Upper lobe of left lung (tissue), 6 donors: ENCODE data around the gene FAF2. TPM values are rescaled to one million over a fixed set of nuclear protein-coding genes. Genes with fewer than 3 reads are reported as not detected.

Source experiments
- ATAC-seq, 2 donors: fragments of 200-7000 bp; cut with Tn5 transposase; one replicate each; pipeline ENCODE4 v1.9.1; 2022; ENCODE audit warnings: mild to moderate bottlenecking in 2 of 2, moderate library complexity in 2 of 2; ENCODE audit not compliant: low FRiP score in 2 of 2
- DNase-seq, 2 donors: peaks; one replicate each; pipeline ENCODE4 v3.0.0-alpha.2; 2019 to 2020
- H3K27ac ChIP-seq, 4 donors: fragments of 200-600 bp; sonication (generic); one replicate each; pipeline ENCODE4 v1.5.1; 2016 to 2019
- H3K27me3 ChIP-seq, 4 donors: fragments of 200-600 bp; sonication (generic); one replicate each; pipeline ENCODE4 v1.5.1; 2017 to 2019
- H3K36me3 ChIP-seq, 4 donors: fragments of 200-600 bp; sonication (generic); one replicate each; pipeline ENCODE4 v1.5.1; 2016 to 2019
- H3K4me1 ChIP-seq, 4 donors: fragments of 200-600 bp; sonication (generic); one replicate each; pipeline ENCODE4 v1.5.1; 2018 to 2019
- H3K4me3 ChIP-seq, 4 donors: fragments of 200-600 bp; sonication (generic); one replicate each; pipeline ENCODE4 v1.5.1; 2017 to 2019; ENCODE audit warnings: mild to moderate bottlenecking in 2 of 4, moderate library complexity in 1 of 4
- H3K9me3 ChIP-seq, 4 donors: fragments of 200-600 bp; sonication (generic); one replicate each; pipeline ENCODE4 v1.5.1; 2018 to 2019
- EP300 ChIP-seq, 4 donors: sonication (generic); formaldehyde crosslinking; IDR thresholded peaks; one replicate each; pipeline ENCODE4 v1.5.1; 2017; ENCODE audit warnings: antibody characterized with exemption in 4 of 4, control low read depth in 2 of 4
- POLR2A ChIP-seq, 4 donors: fragments of 450-650 bp; IDR thresholded peaks; one replicate each; pipeline ENCODE4 v1.5.1; 2016 to 2017; ENCODE audit warnings: antibody characterized with exemption in 4 of 4, mild to moderate bottlenecking in 2 of 4
- POLR2AphosphoS5 ChIP-seq, 2 donors: sonication (generic); formaldehyde crosslinking; IDR thresholded peaks; one replicate each; pipeline ENCODE4 v1.5.1; 2017; ENCODE audit warnings: antibody characterized with exemption in 2 of 2
- WGBS, 2 donors: methylation state at CpG; one replicate each; pipeline ENCODE4 v1.1.5; 2017 to 2018; 5-methylcytosine and 5-hydroxymethylcytosine counted together
- total RNA-seq, 6 donors: library from RNA; depleted of rRNA in 4 of 6; stranded (reverse); fragments of >200 nt in 4 of 6; gene quantifications; one replicate each; pipeline versions ENCODE4 v1.1.0 to v1.2.1, GENCODE V29; 2016 to 2021
- TF ChIP-seq, protein P1 (sequence below), 6 experiments: fragments of 450-650 bp in 4 of 6; fragments of 200-600 bp in 2 of 6; sonication (generic) in 2 of 6; IDR thresholded peaks; one replicate each; pipeline ENCODE4 v1.5.1; 2016 to 2019; ENCODE audit warnings: antibody characterized with exemption in 6 of 6
- donor health status: DM: no; HTN: no; CAD: no; lungs with moderate emphysema.
- donor health status: DM: no; HTN: yes; CAD: no; lungs with severe emphysema.

The FAF2 gene
- total RNA-seq, 6 donors from 2014 or later = 11.5 to 33.0 (median 30.0) TPM

DNA sequence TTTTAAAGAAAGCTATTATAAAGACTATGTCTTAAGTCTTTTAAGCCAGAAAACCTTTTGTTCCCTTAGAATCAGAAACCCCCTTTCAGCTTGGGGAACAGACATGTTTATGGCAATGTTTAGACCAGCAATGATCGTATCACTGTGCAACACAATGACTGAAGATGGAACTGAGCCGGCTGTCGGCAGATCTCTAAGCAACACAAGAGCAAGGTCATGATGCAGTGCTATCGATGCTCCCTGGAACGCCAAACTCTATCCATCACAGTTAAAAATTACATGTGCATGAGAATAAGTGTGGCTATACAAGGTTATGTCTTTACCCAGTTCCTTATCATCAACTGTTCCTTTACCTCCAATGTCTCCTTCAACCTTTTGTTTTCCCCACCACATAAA is 90.8 kb downstream of the FAF2 start:
- H3K9me3 ChIP-seq = no peaks in the 10 kb centered on the region
- no peak for TF ChIP-seq POLR2A (IDR thresholded peaks at IDR 0.05)
- TF ChIP-seq, protein P1, sequence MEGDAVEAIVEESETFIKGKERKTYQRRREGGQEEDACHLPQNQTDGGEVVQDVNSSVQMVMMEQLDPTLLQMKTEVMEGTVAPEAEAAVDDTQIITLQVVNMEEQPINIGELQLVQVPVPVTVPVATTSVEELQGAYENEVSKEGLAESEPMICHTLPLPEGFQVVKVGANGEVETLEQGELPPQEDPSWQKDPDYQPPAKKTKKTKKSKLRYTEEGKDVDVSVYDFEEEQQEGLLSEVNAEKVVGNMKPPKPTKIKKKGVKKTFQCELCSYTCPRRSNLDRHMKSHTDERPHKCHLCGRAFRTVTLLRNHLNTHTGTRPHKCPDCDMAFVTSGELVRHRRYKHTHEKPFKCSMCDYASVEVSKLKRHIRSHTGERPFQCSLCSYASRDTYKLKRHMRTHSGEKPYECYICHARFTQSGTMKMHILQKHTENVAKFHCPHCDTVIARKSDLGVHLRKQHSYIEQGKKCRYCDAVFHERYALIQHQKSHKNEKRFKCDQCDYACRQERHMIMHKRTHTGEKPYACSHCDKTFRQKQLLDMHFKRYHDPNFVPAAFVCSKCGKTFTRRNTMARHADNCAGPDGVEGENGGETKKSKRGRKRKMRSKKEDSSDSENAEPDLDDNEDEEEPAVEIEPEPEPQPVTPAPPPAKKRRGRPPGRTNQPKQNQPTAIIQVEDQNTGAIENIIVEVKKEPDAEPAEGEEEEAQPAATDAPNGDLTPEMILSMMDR (IDR thresholded peaks at IDR 0.05) = no peak
- TF ChIP-seq POLR2AphosphoS5 (IDR thresholded peaks at IDR 0.05) = no peak
- TF ChIP-seq EP300 (IDR thresholded peaks at IDR 0.05) = no peak
- no peaks in the 10 kb centered on the region for H3K36me3 ChIP-seq
- H3K4me3 ChIP-seq = no peak overlapping the region
- peaks cover 44 to 80% (median 64%) of the 10 kb centered on the region in 4 donors for H3K4me1 ChIP-seq
- DNase-seq (no peak), ATAC-seq (no peak)
- H3K27me3 ChIP-seq = no peaks in the 10 kb centered on the region
- 57 to 60% methylated on average over 5 of the region's 5 CpGs for WGBS, 2 donors
- peak overlapping the region in 3 of 4 donors; percentile 92 to 98 (median 95) for H3K27ac ChIP-seq

DNA sequence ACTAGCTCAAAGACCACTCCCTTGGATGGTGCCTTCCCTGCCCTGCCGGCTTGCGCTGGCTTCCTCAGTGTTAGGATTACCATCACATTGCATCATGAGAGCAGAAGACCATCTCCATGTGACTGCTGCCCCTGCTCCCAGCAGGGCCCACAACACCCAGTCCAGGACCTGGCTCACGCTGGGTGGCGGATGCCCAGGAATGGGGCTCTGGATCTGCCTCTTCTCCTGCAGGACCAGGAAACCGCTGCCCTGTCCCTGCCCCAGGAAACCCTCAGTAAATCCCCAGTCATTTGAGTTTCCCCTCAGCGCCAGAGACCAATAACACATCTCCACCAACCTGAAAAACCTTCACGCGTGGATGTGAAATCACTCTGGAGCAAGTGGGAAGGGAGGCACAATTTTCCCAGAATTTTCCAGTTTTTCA is 92.3 kb downstream of the FAF2 start:
- ATAC-seq (no peak), DNase-seq (no peak)
- H3K9me3 ChIP-seq = no peaks in the 10 kb centered on the region
- peak overlapping the region in 2 of 4 donors; percentile 89 to 92 for H3K27ac ChIP-seq
- no peaks in the 10 kb centered on the region for H3K27me3 ChIP-seq
- peaks cover 29 to 70% (median 53%) of the 10 kb centered on the region in 4 donors for H3K4me1 ChIP-seq
- TF ChIP-seq POLR2A (IDR thresholded peaks at IDR 0.05) (no peak), POLR2AphosphoS5 (IDR thresholded peaks at IDR 0.05) (no peak), EP300 (IDR thresholded peaks at IDR 0.05) (no peak)
- TF ChIP-seq, protein P1 (IDR thresholded peaks at IDR 0.05) = no peak
- H3K4me3 ChIP-seq = no peak overlapping the region
- H3K36me3 ChIP-seq = no peaks in the 10 kb centered on the region
- WGBS, 2 donors = 79 to 82% methylated on average over 8 of the region's 8 CpGs

GRCh38 chr5:176540956-176541337 is 92.8 kb downstream of the FAF2 start:
- H3K27ac ChIP-seq = peak overlapping the region in 3 of 4 donors; percentile 84 to 92 (median 89)
- no peak overlapping the region for H3K4me3 ChIP-seq
- TF ChIP-seq EP300 (IDR thresholded peaks at IDR 0.05) = no peak
- TF ChIP-seq, protein P1 (IDR thresholded peaks at IDR 0.05) = no peak
- no peak for TF ChIP-seq POLR2AphosphoS5 (IDR thresholded peaks at IDR 0.05)
- TF ChIP-seq POLR2A (IDR thresholded peaks at IDR 0.05) = no peak
- DNase-seq (no peak), ATAC-seq (no peak)
- no peaks in the 10 kb centered on the region for H3K36me3 ChIP-seq
- no peaks in the 10 kb centered on the region for H3K27me3 ChIP-seq
- 80 to 84% methylated on average over 7 to 8 of the region's 8 CpGs for WGBS, 2 donors
- peaks cover 25 to 66% (median 48%) of the 10 kb centered on the region in 4 donors for H3K4me1 ChIP-seq
- H3K9me3 ChIP-seq = no peaks in the 10 kb centered on the region

- Histone ChIP-seq H3K9me3 (no peaks in the 10 kb centered on the region), H3K27ac (peak overlapping the region; percentile 77 to 92 (median 86)), H3K27me3 (no peaks in the 10 kb centered on the region), H3K4me1 (peaks cover 23 to 62% (median 44%) of the 10 kb centered on the region in 4 donors), H3K4me3 (peak overlapping the region in 2 of 4 donors; percentile 73), H3K36me3 (no peaks in the 10 kb centered on the region)
- WGBS, 2 donors = 22 to 29% methylated on average over 6 to 10 of the region's 12 CpGs
- TF ChIP-seq POLR2AphosphoS5 (IDR thresholded peaks at IDR 0.05) = peak in 1 of 2 donors; percentile 67
- no peak for TF ChIP-seq POLR2A (IDR thresholded peaks at IDR 0.05)
- TF ChIP-seq, protein P1 (IDR thresholded peaks at IDR 0.05) = no peak
- no peak for TF ChIP-seq EP300 (IDR thresholded peaks at IDR 0.05)
- ATAC-seq (no peak), DNase-seq (peak in 1 of 2 donors; percentile 91)
Observed at GRCh38 chr5:176541338-176542134, 93.4 kb downstream of the FAF2 start.
